ENCODE results near the gene ATP5PO.
"Not testable (repeated sequence)": the region's sequence is repeated elsewhere in the genome, so short reads cannot be mapped to it uniquely, and the experiment has no call there.

ATP5PO gene

GRCh38 chr21:33940164-33940880 lies 24.7 kb upstream of the ATP5PO start:
- DNase-seq, result no peak

- peak; percentile 11 for DNase-seq
Observed at GRCh38 chr21:33939226-33939625, 23.6 kb upstream of the ATP5PO start.

GRCh38 chr21:33938381-33938780 lies 22.8 kb upstream of the ATP5PO start:
- peak; percentile 17 for DNase-seq

GRCh38 chr21:33937931-33938339 lies 22.3 kb upstream of the ATP5PO start:
- DNase-seq, result peak; percentile 60

- peak; percentile 65 for DNase-seq
Observed at GRCh38 chr21:33937146-33937545, 21.5 kb upstream of the ATP5PO start.

GRCh38 chr21:33936301-33937038 lies 20.9 kb upstream of the ATP5PO start:
- DNase-seq, result peak; percentile 62

- no peak for DNase-seq
Observed at GRCh38 chr21:33932731-33933130, 17.1 kb upstream of the ATP5PO start.

- DNase-seq, result peak; percentile 76
Observed at GRCh38 chr21:33931799-33932390, 16.3 kb upstream of the ATP5PO start.

GRCh38 chr21:33931052-33931798 lies 15.6 kb upstream of the ATP5PO start:
- peak; percentile 83 for DNase-seq

GRCh38 chr21:33926248-33926647 lies 10.6 kb upstream of the ATP5PO start:
- not testable (repeated sequence) for DNase-seq

GRCh38 chr21:33924766-33925100 lies 9.1 kb upstream of the ATP5PO start:
- peak; percentile 63 for DNase-seq

GRCh38 chr21:33924079-33924765 lies 8.6 kb upstream of the ATP5PO start:
- peak; percentile 97 for DNase-seq

- peak; percentile 26 for DNase-seq
Observed at GRCh38 chr21:33917421-33917820, 1.8 kb upstream of the ATP5PO start.

GRCh38 chr21:33916200-33916567 lies 580 bp upstream of the ATP5PO start:
- DNase-seq, result no peak

GRCh38 chr21:33914188-33914587 lies 1.4 kb downstream of the ATP5PO start:
- no peak for DNase-seq

GRCh38 chr21:33909756-33910155 lies 5.8 kb downstream of the ATP5PO start:
- no peak for DNase-seq

GRCh38 chr21:33908760-33909159 lies 6.8 kb downstream of the ATP5PO start:
- no peak for DNase-seq

GRCh38 chr21:33904041-33904440 lies 11.6 kb downstream of the ATP5PO start:
- DNase-seq, result no peak

GRCh38 chr21:33902349-33902748 lies 13.3 kb downstream of the ATP5PO start:
- DNase-seq, result no peak

GRCh38 chr21:33901412-33902288 lies 14.0 kb downstream of the ATP5PO start:
- no peak for DNase-seq

GRCh38 chr21:33899199-33899598 lies 16.4 kb downstream of the ATP5PO start:
- DNase-seq, result no peak

GRCh38 chr21:33898586-33898985 lies 17.0 kb downstream of the ATP5PO start:
- no peak for DNase-seq

Data from activated CD8-positive, alpha-beta memory T cell treated with anti-CD3 and anti-CD28 coated beads for 24 hours (primary cell).